ENCODE data around the gene AADACL3. TPM values are rescaled to one million over a fixed set of nuclear protein-coding genes. Genes with fewer than 3 reads are reported as not detected.

The AADACL3 gene
- total and polyA plus RNA-seq, 2 of the 8 experiments (the other 6 are each of a cell fraction or from before 2014, with no cell fraction given): 0.33 to 2.3 TPM

- Histone ChIP-seq H3K4me3 (ENCODE audit: extremely low read depth in 1 of 4, insufficient read depth in 2 of 4, low read depth in 3 of 4, low read length in 4 of 4) (no peak overlapping the region), H3K23me2 (ENCODE audit: low read depth, low read length) (no peaks in the 10 kb centered on the region), H3K79me1 (ENCODE audit: low read depth, low read length) (no peaks in the 10 kb centered on the region), H2AK5ac (ENCODE audit: low read depth, low read length) (no peak overlapping the region), H2BK120ac (replicated peaks; ENCODE audit: low read depth, low read length) (no peak overlapping the region), H3K79me2 (ENCODE audit: control insufficient read depth in 1 of 2, insufficient read depth in 2 of 2, low read length in 2 of 2) (no peaks in the 10 kb centered on the region), H4K91ac (replicated peaks; ENCODE audit: insufficient read length, low read length) (no peak overlapping the region), H3K9me3 (ENCODE audit: insufficient read depth in 2 of 2, low read depth in 1 of 2, low read length in 1 of 2) (no peaks in the 10 kb centered on the region), H2BK12ac (ENCODE audit: low read depth, low read length) (no peak overlapping the region), H2BK20ac (ENCODE audit: low read length) (no peak overlapping the region), H3K23ac (ENCODE audit: insufficient read length) (no peak overlapping the region), H3K4ac (replicated peaks; ENCODE audit: insufficient read length, low read depth, low read length) (no peak overlapping the region), H2BK15ac (ENCODE audit: low read length) (no peak overlapping the region), H3K36me3 (ENCODE audit: control insufficient read depth in 2 of 4, insufficient read depth in 4 of 4, low read length in 3 of 4) (no peaks in the 10 kb centered on the region), H2BK5ac (ENCODE audit: low read depth, low read length) (no peak overlapping the region), H3K14ac (ENCODE audit: insufficient read length) (no peak overlapping the region), H4K5ac (ENCODE audit: insufficient read length, low read depth, low read length) (no peak overlapping the region), H3K9ac (replicated peaks in 1 of 4; ENCODE audit: extremely low read depth in 1 of 4, low read depth in 3 of 4, low read length in 3 of 4) (no peak overlapping the region), H2AFZ (ENCODE audit: low read length) (no peak overlapping the region), H3K4me1 (replicated peaks in 1 of 4; ENCODE audit: control insufficient read depth in 3 of 4, insufficient read depth in 4 of 4, low read length in 3 of 4) (0 out of 7 replicates have a peak, but pooled peaks cover 0 to 3% (median 0%) of the 10 kb centered on the region in 4 experiments), H4K20me1 (replicated peaks in 1 of 2; ENCODE audit: control insufficient read depth in 1 of 2, insufficient read depth in 2 of 2, low read length in 2 of 2) (no peaks in the 10 kb centered on the region), H3K27me3 (replicated peaks in 1 of 4; ENCODE audit: control insufficient read depth in 3 of 4, extremely low read depth in 1 of 4, insufficient read depth in 3 of 4, low read length in 3 of 4) (no peaks in the 10 kb centered on the region), H3K18ac (ENCODE audit: extremely low read depth, low read length) (no peak overlapping the region), H3K4me2 (ENCODE audit: insufficient read depth in 1 of 2, low read depth in 2 of 2, low read length in 2 of 2) (no peak overlapping the region), H3K27ac (ENCODE audit: low read depth, low read length) (no peak overlapping the region), H3K56ac (replicated peaks; ENCODE audit: insufficient read length, low read depth, low read length) (no peak overlapping the region), H4K8ac (ENCODE audit: extremely low read depth, insufficient read depth, low read length) (no peak overlapping the region)
- 82% methylated on average over 6 of the region's 6 CpGs; no CpG with 5 or more reads in 1 of the 2 experiments for WGBS, 2 experiments (ENCODE audit: extremely low coverage in 1 of 2, insufficient coverage in 1 of 2, insufficient read length in 1 of 2, insufficient replicate concordance in 2 of 2, low coverage in 1 of 2, low lambda C conversion rate in 2 of 2, missing lambda C conversion rate in 1 of 2)
- FAIRE-seq: no peak
- TF ChIP-seq RBBP5 (IDR thresholded peaks at IDR 0.05; ENCODE audit: borderline replicate concordance, low read depth, low read length) (no peak), JUND (IDR thresholded peaks at IDR 0.05; ENCODE audit: low read length) (no peak), SIRT6 (IDR thresholded peaks at IDR 0.05; ENCODE audit: low read length) (no peak), NANOG (IDR thresholded peaks at IDR 0.05; ENCODE audit: insufficient read depth, low read depth, low read length, poor library complexity, severe bottlenecking) (no peak), SIN3A (conservative IDR thresholded peaks at IDR 0.05 in 1 of 2, IDR thresholded peaks at IDR 0.05 in 1 of 2; ENCODE audit: low read depth in 1 of 2, low read length in 2 of 2) (no peak), TAF7 (optimal IDR thresholded peaks at IDR 0.05; ENCODE audit: borderline replicate concordance, low read depth, low read length) (no peak), SP1 (IDR thresholded peaks at IDR 0.05; ENCODE audit: low read depth, low read length) (no peak), RXRA (IDR thresholded peaks at IDR 0.05; ENCODE audit: insufficient read depth, low read depth, low read length) (no peak), CTBP2 (IDR thresholded peaks at IDR 0.05; ENCODE audit: borderline replicate concordance, insufficient read depth, insufficient read length, low read length) (no peak)
- TF ChIP-seq, protein P1, sequence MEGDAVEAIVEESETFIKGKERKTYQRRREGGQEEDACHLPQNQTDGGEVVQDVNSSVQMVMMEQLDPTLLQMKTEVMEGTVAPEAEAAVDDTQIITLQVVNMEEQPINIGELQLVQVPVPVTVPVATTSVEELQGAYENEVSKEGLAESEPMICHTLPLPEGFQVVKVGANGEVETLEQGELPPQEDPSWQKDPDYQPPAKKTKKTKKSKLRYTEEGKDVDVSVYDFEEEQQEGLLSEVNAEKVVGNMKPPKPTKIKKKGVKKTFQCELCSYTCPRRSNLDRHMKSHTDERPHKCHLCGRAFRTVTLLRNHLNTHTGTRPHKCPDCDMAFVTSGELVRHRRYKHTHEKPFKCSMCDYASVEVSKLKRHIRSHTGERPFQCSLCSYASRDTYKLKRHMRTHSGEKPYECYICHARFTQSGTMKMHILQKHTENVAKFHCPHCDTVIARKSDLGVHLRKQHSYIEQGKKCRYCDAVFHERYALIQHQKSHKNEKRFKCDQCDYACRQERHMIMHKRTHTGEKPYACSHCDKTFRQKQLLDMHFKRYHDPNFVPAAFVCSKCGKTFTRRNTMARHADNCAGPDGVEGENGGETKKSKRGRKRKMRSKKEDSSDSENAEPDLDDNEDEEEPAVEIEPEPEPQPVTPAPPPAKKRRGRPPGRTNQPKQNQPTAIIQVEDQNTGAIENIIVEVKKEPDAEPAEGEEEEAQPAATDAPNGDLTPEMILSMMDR (IDR thresholded peaks at IDR 0.05; ENCODE audit: control extremely low read depth in 1 of 3, insufficient read depth in 1 of 3, low read depth in 1 of 3, low read length in 3 of 3): no peak
- DNase-seq (ENCODE audit: low read depth in 1 of 2, low spot score in 2 of 2): no peak
- POLR2A ChIA-PET (ENCODE audit: partially characterized antibody): no interaction called here
- CTCF ChIA-PET (ENCODE audit: partially characterized antibody): no interaction called here
Measured at GRCh38 chr1:12757836-12758235, 41.9 kb downstream of the AADACL3 start.
